Left ventricle myocardium inferior (tissue), 1 donor: ENCODE results near the gene CASP12. TPM values are rescaled to one million over a fixed set of nuclear protein-coding genes. Genes with fewer than 3 reads are reported as not detected.

Experiments used
- DNase-seq: peaks from one replicate; pipeline ENCODE4 v3.0.0-alpha.2; 2020
- H3K27ac ChIP-seq: fragments of 200-600 bp; replicated peaks from 2 replicates; pipeline ENCODE4 v1.8.0; 2021
- H3K27me3 ChIP-seq: fragments of 200-600 bp; 2 replicates; pipeline ENCODE4 v1.8.0; 2021; ENCODE audit warnings: low read depth
- H3K36me3 ChIP-seq: fragments of 200-600 bp; 2 replicates; pipeline ENCODE4 v1.8.0; 2021
- H3K4me1 ChIP-seq: fragments of 200-600 bp; 2 replicates; pipeline ENCODE4 v1.8.0; 2021
- H3K4me3 ChIP-seq: fragments of 200-600 bp; 2 replicates; pipeline ENCODE4 v1.8.0; 2021; ENCODE audit warnings: mild to moderate bottlenecking, moderate library complexity
- H3K9me3 ChIP-seq: fragments of 200-600 bp; replicated peaks from 2 replicates; pipeline ENCODE4 v1.8.0; 2021
- intact Hi-C: fragments of 100-400 bp; cut with micrococcal nuclease; formaldehyde crosslinking; loops from one replicate; pipeline ENCODE4 v1.11.0; 2022
- total RNA-seq: library from RNA; stranded (reverse); fragmentation: NEBNext Ultra II Directional; extraction: Animal tissue kit (Norgen Biotek cat#: 25700); gene quantifications from one replicate; pipeline ENCODE4 v1.2.1, GENCODE V29; 2021
- TF ChIP-seq, protein P1 (sequence below): fragments of 200-600 bp; IDR thresholded peaks from 2 replicates; pipeline ENCODE4 v1.8.0; 2021; ENCODE audit warnings: antibody characterized with exemption, mild to moderate bottlenecking, borderline replicate concordance
- donor health status: DM: no; HTN: yes; CAD: no; lungs with severe emphysema.

Gene CASP12
- total RNA-seq, 1 donor from 2014 or later = not detected

DNA sequence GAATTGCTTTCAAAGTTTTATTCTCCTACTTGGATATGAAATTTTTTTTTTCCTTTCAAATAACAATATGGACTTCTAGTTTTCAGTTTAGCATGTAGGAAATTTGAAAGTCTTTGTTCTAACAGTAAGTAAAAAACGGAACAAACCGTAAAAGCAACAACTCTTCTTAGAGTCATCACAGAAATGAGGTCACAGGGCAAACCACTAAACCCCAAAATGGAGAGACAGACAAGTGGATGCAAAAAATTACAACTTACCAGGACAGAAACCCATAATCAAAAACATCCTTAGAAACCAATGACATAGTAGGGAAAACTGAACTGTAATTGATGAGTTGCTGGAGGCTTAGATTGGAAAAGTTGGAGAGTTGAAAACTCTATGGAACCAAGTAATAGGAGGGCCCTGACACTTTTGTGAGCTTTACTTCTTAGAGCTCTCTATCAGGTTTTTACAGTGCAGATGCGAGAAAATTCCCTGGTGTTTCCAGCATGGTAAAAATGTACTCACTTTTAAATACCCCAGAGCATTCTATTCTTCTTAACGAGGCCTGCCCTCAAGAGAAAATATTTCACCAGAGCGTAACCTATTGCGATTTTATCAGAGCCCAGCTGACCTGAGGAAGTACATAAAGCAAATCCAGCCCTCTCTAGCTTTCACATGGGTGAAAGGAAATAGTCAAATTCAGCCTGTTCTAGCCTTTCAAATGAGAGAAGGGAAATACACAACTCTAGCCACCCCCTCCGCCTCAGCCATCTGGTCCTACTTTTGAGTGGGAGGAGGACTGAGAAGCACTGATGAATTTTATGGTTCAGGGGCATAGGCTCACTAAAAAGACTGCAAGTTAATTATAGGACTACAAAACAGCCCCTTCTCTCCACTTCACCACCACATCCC lies 39.1 kb downstream of the CASP12 start:
- H3K36me3 ChIP-seq = no peaks in the 10 kb centered on the region
- H3K4me3 ChIP-seq = no peak overlapping the region
- no peaks in the 10 kb centered on the region for H3K4me1 ChIP-seq
- no peaks in the 10 kb centered on the region for H3K27me3 ChIP-seq
- intact Hi-C loops = no loop called here
- H3K27ac ChIP-seq = no peak overlapping the region
- TF ChIP-seq, protein P1, sequence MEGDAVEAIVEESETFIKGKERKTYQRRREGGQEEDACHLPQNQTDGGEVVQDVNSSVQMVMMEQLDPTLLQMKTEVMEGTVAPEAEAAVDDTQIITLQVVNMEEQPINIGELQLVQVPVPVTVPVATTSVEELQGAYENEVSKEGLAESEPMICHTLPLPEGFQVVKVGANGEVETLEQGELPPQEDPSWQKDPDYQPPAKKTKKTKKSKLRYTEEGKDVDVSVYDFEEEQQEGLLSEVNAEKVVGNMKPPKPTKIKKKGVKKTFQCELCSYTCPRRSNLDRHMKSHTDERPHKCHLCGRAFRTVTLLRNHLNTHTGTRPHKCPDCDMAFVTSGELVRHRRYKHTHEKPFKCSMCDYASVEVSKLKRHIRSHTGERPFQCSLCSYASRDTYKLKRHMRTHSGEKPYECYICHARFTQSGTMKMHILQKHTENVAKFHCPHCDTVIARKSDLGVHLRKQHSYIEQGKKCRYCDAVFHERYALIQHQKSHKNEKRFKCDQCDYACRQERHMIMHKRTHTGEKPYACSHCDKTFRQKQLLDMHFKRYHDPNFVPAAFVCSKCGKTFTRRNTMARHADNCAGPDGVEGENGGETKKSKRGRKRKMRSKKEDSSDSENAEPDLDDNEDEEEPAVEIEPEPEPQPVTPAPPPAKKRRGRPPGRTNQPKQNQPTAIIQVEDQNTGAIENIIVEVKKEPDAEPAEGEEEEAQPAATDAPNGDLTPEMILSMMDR = no peak
- peaks cover 2% of the 10 kb centered on the region for H3K9me3 ChIP-seq
- DNase-seq = no peak

DNA sequence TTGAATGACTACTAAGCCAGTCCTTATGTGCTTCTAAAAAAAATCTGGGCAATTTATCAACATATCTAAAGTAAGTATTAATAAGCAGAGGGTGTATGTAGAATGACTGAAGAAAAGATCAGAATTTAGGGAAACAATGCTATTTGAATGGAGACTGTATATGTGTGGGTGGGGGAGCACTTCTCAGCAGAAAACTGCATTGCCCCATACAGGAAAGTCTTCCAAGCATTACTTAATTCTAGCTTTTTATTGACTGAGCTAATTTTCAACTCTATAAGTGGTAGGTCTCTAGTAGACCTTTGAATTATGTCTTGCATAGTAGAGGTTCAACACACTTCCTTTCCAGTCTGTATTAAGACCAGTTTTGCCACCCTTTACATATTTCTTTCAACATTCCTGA lies 41.7 kb downstream of the CASP12 start:
- intact Hi-C loops = no loop called here
- DNase-seq = no peak
- TF ChIP-seq, protein P1 = no peak
- Histone ChIP-seq H3K9me3 (no peaks in the 10 kb centered on the region), H3K4me1 (no peaks in the 10 kb centered on the region), H3K4me3 (no peak overlapping the region), H3K27me3 (no peaks in the 10 kb centered on the region), H3K27ac (no peak overlapping the region), H3K36me3 (no peaks in the 10 kb centered on the region)

DNA sequence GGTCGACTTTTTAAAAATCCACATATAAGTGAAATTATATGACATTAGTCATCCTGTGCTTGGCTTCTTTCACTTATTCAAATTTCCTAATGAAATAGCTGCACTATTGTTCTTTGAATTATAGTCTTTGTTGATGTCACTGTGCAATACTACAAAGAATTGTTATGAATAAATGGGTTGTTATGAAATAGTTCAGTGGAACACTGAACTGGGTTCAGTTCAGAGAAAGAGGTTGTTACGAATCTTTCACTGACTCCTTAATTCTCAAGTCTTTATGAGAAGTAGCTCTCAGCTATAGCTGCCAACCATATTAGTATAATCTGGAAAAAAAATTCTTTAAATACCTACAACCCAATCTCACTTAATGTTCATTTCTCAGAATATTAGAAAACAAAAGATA lies 42.3 kb downstream of the CASP12 start:
- Histone ChIP-seq H3K27ac (no peak overlapping the region), H3K4me3 (no peak overlapping the region), H3K9me3 (no peaks in the 10 kb centered on the region), H3K4me1 (no peaks in the 10 kb centered on the region), H3K27me3 (no peaks in the 10 kb centered on the region), H3K36me3 (no peaks in the 10 kb centered on the region)
- intact Hi-C loops = no loop called here
- TF ChIP-seq, protein P1 = no peak
- DNase-seq = no peak

DNA sequence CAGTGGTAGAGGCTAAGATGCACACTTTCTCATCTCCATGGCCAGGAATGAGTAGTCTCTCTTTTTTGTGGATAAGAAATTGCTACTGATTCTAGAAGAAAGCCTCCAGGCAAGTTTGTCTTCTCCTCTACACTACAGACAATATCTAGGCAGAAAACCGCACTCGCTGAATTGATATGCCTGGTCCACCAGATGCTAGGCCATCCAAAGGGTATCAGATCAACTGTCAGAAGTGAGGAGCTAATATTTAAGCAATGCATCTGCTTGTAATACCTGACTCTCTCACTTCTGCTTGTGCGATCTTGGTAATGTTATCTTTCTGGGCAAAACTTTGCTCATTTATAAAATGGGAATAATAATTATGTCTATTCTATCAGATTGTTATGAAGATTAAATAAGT lies 45.0 kb downstream of the CASP12 start:
- no peaks in the 10 kb centered on the region for H3K4me1 ChIP-seq
- no peaks in the 10 kb centered on the region for H3K27me3 ChIP-seq
- intact Hi-C loops = no loop called here

DNA sequence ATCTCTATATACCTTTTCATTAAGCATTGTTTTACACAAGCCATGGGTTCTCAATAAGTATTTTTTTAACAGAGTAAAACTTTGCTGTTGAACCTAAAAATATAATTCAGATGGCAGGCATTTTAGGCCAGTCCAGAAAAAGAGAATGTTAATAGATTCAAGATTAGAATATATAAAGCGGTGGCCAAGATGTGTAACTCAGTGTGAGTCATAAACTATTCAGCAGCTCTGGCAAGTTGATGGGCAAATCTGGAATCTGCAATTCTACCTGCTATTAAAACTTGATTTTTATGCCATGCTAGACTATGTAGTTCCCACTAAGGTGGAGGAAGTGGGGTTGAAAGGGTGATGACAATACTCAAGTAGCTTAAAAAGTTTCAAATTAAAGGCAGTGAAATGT lies 45.4 kb downstream of the CASP12 start:
- no peaks in the 10 kb centered on the region for H3K9me3 ChIP-seq
- intact Hi-C loops = no loop called here
- no peak overlapping the region for H3K4me3 ChIP-seq
- no peaks in the 10 kb centered on the region for H3K4me1 ChIP-seq
- no peaks in the 10 kb centered on the region for H3K36me3 ChIP-seq
- no peaks in the 10 kb centered on the region for H3K27me3 ChIP-seq
- H3K27ac ChIP-seq = no peak overlapping the region
- TF ChIP-seq, protein P1 = no peak
- no peak for DNase-seq

More for the DNA sequence above, 45.0 kb downstream of the CASP12 start:
- no peak overlapping the region for H3K4me3 ChIP-seq
- H3K36me3 ChIP-seq = no peaks in the 10 kb centered on the region
- H3K9me3 ChIP-seq = no peaks in the 10 kb centered on the region
- no peak for DNase-seq
- TF ChIP-seq, protein P1 = no peak
- no peak overlapping the region for H3K27ac ChIP-seq
